Epithelial cell of prostate (primary cell): ENCODE measurements around the gene GPR101.
"Not testable (repeated sequence)": the region's sequence is repeated elsewhere in the genome, so short reads cannot be mapped to it uniquely, and the experiment has no call there.

ENCODE experiments used
- DNase-seq: peaks from one replicate; pipeline ENCODE4 v3.0.0-alpha.2; 2011; ENCODE audit warnings: low read depth, low spot score
- H3K27ac ChIP-seq: fragments of 450-650 bp; 2 replicates; pipeline ENCODE4 v1.5.1; 2017; ENCODE audit warnings: mild to moderate bottlenecking

GPR101 gene

DNA sequence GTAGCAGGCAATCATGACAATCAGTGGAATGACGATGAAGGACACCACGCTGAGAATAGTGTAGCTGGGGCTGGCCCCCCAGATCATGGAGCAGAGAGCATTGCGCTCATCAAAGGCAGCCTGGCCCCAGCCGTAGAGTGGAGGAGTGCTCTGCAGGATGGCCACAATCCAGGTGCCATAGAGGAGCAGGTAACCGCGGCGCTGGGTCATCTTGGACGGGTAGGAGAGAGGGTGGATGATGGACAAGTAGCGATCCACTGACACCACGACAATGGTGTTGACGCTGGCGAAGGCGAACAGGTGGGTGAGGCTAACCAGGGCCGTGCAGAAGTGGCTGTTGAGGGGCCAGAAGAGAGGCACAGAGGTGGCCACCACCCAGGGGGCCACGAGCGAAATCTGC is 2.8 kb downstream of the GPR101 start:
- DNase-seq = no peak
- no peak overlapping the region for H3K27ac ChIP-seq

DNA sequence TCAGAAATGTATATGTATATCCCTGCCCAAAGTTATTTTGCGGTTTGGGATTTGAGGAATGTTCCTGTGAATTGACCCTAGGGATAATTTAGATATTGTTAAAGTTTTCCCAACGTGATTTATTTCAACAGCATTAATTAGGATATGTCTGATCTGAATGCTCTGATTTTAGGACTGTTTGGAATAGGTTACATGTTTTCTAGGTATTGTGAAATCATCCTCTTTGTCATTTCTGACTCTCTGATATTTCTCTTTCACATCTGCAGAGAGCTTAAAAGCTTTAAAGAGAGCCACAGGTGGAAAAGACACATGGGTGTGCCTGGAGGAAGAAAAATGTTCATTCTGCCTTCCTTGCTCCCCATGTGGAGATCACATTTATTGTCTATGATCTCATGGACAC is 5.1 kb downstream of the GPR101 start:
- DNase-seq = no peak
- H3K27ac ChIP-seq = no peak overlapping the region

DNA sequence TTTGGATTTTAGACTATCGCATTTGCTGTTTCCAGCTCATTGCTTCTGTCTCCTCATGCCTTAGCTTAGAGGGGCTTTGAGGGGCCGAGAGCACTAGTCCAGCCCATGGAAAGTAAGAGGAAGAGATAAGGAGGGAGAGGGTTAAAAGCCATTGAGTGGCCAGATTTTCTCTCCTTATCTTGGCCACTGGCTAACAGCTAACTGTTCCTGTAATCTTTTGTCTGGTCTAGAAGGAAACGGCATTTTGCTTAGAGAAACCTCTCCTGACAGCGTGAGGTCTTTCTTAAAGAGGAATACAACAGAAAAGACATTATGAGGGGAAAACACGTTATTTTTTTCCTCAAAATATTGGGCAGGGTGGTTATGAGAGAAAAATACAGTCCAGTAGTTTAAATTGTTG is 7.9 kb downstream of the GPR101 start:
- no peak for DNase-seq

DNA sequence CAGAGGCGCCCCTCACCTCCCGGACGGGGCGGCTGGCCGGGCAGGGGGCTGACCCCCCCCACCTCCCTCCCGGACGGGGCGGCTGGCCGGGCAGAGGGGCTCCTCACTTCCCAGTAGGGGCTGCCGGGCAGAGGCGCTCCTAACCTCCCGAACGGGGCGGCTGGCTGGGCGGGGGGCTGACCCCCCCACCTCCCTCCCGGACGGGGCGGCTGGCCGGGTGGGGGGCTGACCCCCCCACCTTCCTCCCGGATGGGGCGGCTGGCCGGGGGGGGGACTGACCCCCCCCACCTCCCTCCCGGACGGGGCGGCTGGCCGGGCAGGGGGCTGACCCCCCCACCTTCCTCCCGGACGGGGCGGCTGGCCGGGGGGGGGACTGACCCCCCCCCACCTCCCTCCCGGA is 33.6 kb downstream of the GPR101 start:
- H3K27ac ChIP-seq, DNase-seq: not testable (repeated sequence)

More for the DNA sequence above, 7.9 kb downstream of the GPR101 start:
- H3K27ac ChIP-seq = no peak overlapping the region

DNA sequence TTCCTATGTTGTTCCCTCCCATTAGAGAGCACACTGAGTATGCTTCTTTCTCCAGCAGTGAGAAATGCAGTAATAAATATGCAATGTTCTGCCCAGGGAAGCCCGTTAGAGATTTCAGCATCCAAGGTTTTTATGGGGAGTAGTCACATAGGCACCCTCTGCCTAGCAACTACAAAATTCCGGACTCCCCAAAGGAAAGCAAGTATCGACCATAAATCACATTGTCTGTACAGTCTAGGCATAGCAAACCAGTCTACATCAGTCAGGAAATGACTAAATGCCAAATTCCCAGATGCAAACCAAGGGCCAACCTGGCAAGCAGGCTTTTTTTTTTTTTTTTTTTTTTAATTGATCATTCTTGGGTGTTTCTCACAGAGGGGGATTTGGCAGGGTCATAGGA is 34.8 kb downstream of the GPR101 start:
- DNase-seq = no peak
- no peak overlapping the region for H3K27ac ChIP-seq
